ENCODE data around the gene RAD51B.

The RAD51B gene

GRCh38 chr14:68268197-68268596, 448.6 kb downstream of the RAD51B start:
- TF ChIP-seq ZNF112 (tag by site-specific recombination; IDR thresholded peaks at IDR 0.05) (no peak), PRDM10 (tag by site-specific recombination; IDR thresholded peaks at IDR 0.05) (no peak), EGR2 (tag by site-specific recombination; IDR thresholded peaks at IDR 0.05; ENCODE audit: low read depth) (no peak), ZNF292 (tag by site-specific recombination; IDR thresholded peaks at IDR 0.05; ENCODE audit: borderline replicate concordance, low read depth) (no peak), BCL6B (tag by site-specific recombination; IDR thresholded peaks at IDR 0.05) (no peak), ZNF664 (tag by site-specific recombination; IDR thresholded peaks at IDR 0.05) (no peak), SP3 (tag by site-specific recombination; IDR thresholded peaks at IDR 0.05) (no peak), ZNF580 (tag by site-specific recombination; IDR thresholded peaks at IDR 0.05) (no peak), ZBTB49 (tag by site-specific recombination; IDR thresholded peaks at IDR 0.05; ENCODE audit: low read depth) (no peak), ZBTB6 (tag by site-specific recombination; IDR thresholded peaks at IDR 0.05) (no peak), ZNF677 (tag by site-specific recombination; IDR thresholded peaks at IDR 0.05) (no peak), PBX3 (CRISPR knock-in tag; IDR thresholded peaks at IDR 0.05) (no peak), ZNF449 (tag by site-specific recombination; IDR thresholded peaks at IDR 0.05) (no peak), ZNF184 (tag by site-specific recombination; IDR thresholded peaks at IDR 0.05) (no peak), HIC1 (tag by site-specific recombination; IDR thresholded peaks at IDR 0.05) (no peak), ZNF394 (tag by site-specific recombination; IDR thresholded peaks at IDR 0.05; ENCODE audit: borderline replicate concordance) (no peak), TCF7L2 (IDR thresholded peaks at IDR 0.05; ENCODE audit: borderline replicate concordance, low read depth, low read length) (no peak), ZNF354C (tag by site-specific recombination; IDR thresholded peaks at IDR 0.05; ENCODE audit: borderline replicate concordance, low read depth) (no peak), GLIS2 (tag by site-specific recombination; IDR thresholded peaks at IDR 0.05) (no peak), ZNF596 (tag by site-specific recombination; IDR thresholded peaks at IDR 0.05) (no peak)
- Histone ChIP-seq H3K4me1 (ENCODE audit: control insufficient read depth, insufficient read depth, low read length) (no peaks in the 10 kb centered on the region), H3K4me3 (ENCODE audit: low read depth, low read length) (no peak overlapping the region), H3K27ac (ENCODE audit: extremely low read depth, low read depth, low read length) (no peak overlapping the region), H3K9me3 (ENCODE audit: control insufficient read depth, insufficient read depth, low read depth, low read length) (no peaks in the 10 kb centered on the region), H3K36me3 (ENCODE audit: control insufficient read depth in 2 of 2, insufficient read depth in 1 of 2, low read length in 2 of 2) (no peaks in the 10 kb centered on the region)
- ChIA-PET CTCF (interaction anchor here (0.6 kb wide), 1 partner anchor 80 kb away, joined by 3 read pairs; no protein-coding TSS in a partner anchor), POLR2A (no interaction called here)

Data from HEK293 (cell line).